IMR-90 (cell line): Measurements from ENCODE around the gene OSM. TPM values are rescaled to one million over a fixed set of nuclear protein-coding genes. Genes with fewer than 3 reads are reported as not detected.

Experiments used
- ATAC-seq: fragments of 200-7000 bp; cut with Tn5 transposase; 2 replicates; pipeline ENCODE4 v1.9.1; 2020; ENCODE audit warnings: low read depth, mild to moderate bottlenecking, moderate library complexity
- BruUV-seq: library from RNA; stranded (reverse); fragments of 400-500 nt; replicated peaks from 2 replicates; lab custom pipeline; 2021; lab: Mats Ljungman, UMichigan
- CTCF ChIA-PET: fragments of 300-600 bp; formaldehyde crosslinking; extraction: SDS; loops from one replicate; lab custom pipeline; 2021; ENCODE audit warnings: antibody characterized with exemption; lab: Yijun Ruan, JAX
- POLR2A ChIA-PET: fragments of 300-600 bp; sonication (Branson Sonifier 250); formaldehyde crosslinking; loops from one replicate; lab custom pipeline; 2022; ENCODE audit warnings: antibody characterized with exemption; ENCODE audit not compliant: unreplicated experiment; lab: Charles Lee
- DNase-seq: peaks from one replicate; pipeline ENCODE4 v3.0.0; 2013
- H2AFZ ChIP-seq: replicated peaks from 2 replicates; pipeline ENCODE3; 2013; ENCODE audit warnings: low read length, mild to moderate bottlenecking; ENCODE audit not compliant: poor library complexity
- H2AK5ac ChIP-seq: 2 replicates; pipeline ENCODE4 v1.6.1; 2013; ENCODE audit warnings: low read depth, low read length, inconsistent platforms
- H2AK9ac ChIP-seq: replicated peaks from 2 replicates; pipeline ENCODE3; 2013; ENCODE audit warnings: mild to moderate bottlenecking, low read depth, low read length, moderate library complexity; ENCODE audit not compliant: poor library complexity
- H2BK120ac ChIP-seq: 2 replicates; pipeline ENCODE4 v1.6.1; 2013; ENCODE audit warnings: low read depth, low read length, inconsistent platforms
- H2BK15ac ChIP-seq: 3 replicates; pipeline ENCODE4 v1.6.1; 2013; ENCODE audit warnings: low read depth, low read length, inconsistent platforms
- H2BK20ac ChIP-seq: 2 replicates; pipeline ENCODE4 v1.6.1; 2013; ENCODE audit warnings: low read depth, mild to moderate bottlenecking, inconsistent platforms, low read length, moderate library complexity
- H2BK5ac ChIP-seq: 2 replicates; pipeline ENCODE4 v1.6.1; 2013; ENCODE audit warnings: mild to moderate bottlenecking, low read depth, low read length, inconsistent platforms; ENCODE audit not compliant: poor library complexity, severe bottlenecking
- H3K14ac ChIP-seq: replicated peaks from 2 replicates; pipeline ENCODE4 v1.6.1; 2013; ENCODE audit warnings: low read depth, low read length, inconsistent platforms
- H3K18ac ChIP-seq: 2 replicates; pipeline ENCODE4 v1.6.1; 2013; ENCODE audit warnings: low read depth, low read length, control low read depth
- H3K23ac ChIP-seq: 2 replicates; pipeline ENCODE4 v1.6.1; 2013; ENCODE audit warnings: low read depth, low read length, inconsistent platforms
- H3K27ac ChIP-seq: 2 replicates; pipeline ENCODE4 v1.5.1; 2013; ENCODE audit warnings: mild to moderate bottlenecking, control low read depth, low read length; ENCODE audit not compliant: insufficient read depth
- H3K27me3 ChIP-seq: 2 replicates; pipeline ENCODE4 v1.6.1; 2013; ENCODE audit warnings: low read length; ENCODE audit not compliant: control insufficient read depth, insufficient read depth
- H3K36me3 ChIP-seq: 2 replicates; pipeline ENCODE4 v1.6.1; 2013; ENCODE audit warnings: low read length, mixed read lengths; ENCODE audit not compliant: control insufficient read depth, insufficient read depth
- H3K4ac ChIP-seq: 2 replicates; pipeline ENCODE4 v1.6.1; 2013; ENCODE audit warnings: low read depth, low read length, inconsistent platforms
- H3K4me1 ChIP-seq: 2 replicates; pipeline ENCODE4 v1.6.1; 2013; ENCODE audit warnings: low read length, mixed read lengths; ENCODE audit not compliant: control insufficient read depth, insufficient read depth
- H3K4me2 ChIP-seq: 2 replicates; pipeline ENCODE4 v1.6.1; 2013; ENCODE audit warnings: low read depth, mild to moderate bottlenecking, control low read depth, low read length, moderate library complexity
- H3K4me3 ChIP-seq: 2 replicates; pipeline ENCODE4 v1.5.1; 2013; ENCODE audit warnings: low read depth, mild to moderate bottlenecking, control low read depth, low read length, moderate library complexity; ENCODE audit not compliant: insufficient read depth
- H3K56ac ChIP-seq: 2 replicates; pipeline ENCODE4 v1.6.1; 2013; ENCODE audit warnings: low read length, inconsistent platforms; ENCODE audit not compliant: insufficient read depth; ENCODE audit errors: extremely low read depth
- H3K79me1 ChIP-seq, 2 experiments: 2 replicates each; pipeline ENCODE4 v1.6.1; 2013; ENCODE audit warnings: low read length in 2 of 2, inconsistent platforms in 1 of 2, low read depth in 1 of 2
- H3K9ac ChIP-seq: 2 replicates; pipeline ENCODE4 v1.6.1; 2013; ENCODE audit warnings: low read depth, low read length, control low read depth
- H3K9me1 ChIP-seq: 2 replicates; pipeline ENCODE4 v1.6.1; 2013; ENCODE audit warnings: low read length, inconsistent platforms; ENCODE audit not compliant: insufficient read depth
- H3K9me3 ChIP-seq: 2 replicates; pipeline ENCODE4 v1.6.1; 2013; ENCODE audit warnings: low read length; ENCODE audit not compliant: control insufficient read depth, insufficient read depth
- H4K20me1 ChIP-seq: 2 replicates; pipeline ENCODE4 v1.6.1; 2013; ENCODE audit warnings: low read length, inconsistent platforms; ENCODE audit not compliant: insufficient read depth
- H4K5ac ChIP-seq: 2 replicates; pipeline ENCODE4 v1.6.1; 2013; ENCODE audit warnings: mild to moderate bottlenecking, low read depth, low read length, control low read depth
- H4K8ac ChIP-seq, 2 experiments: 2 replicates each; pipeline ENCODE4 v1.6.1; 2013; ENCODE audit warnings: low read depth in 2 of 2, low read length in 2 of 2, control low read depth in 1 of 2, inconsistent platforms in 1 of 2
- H4K91ac ChIP-seq: 2 replicates; pipeline ENCODE4 v1.6.1; 2013; ENCODE audit warnings: low read depth, low read length, inconsistent platforms; ENCODE audit not compliant: insufficient read depth
- CEBPB ChIP-seq: IDR thresholded peaks from 2 replicates; pipeline ENCODE4 v1.6.1; 2012; ENCODE audit warnings: low read depth, low read length, improper control_type of control experiment
- CHD1 ChIP-seq: IDR thresholded peaks from 2 replicates; pipeline ENCODE4 v1.6.1; 2012; ENCODE audit warnings: low read depth, low read length, improper control_type of control experiment
- MAFK ChIP-seq: IDR thresholded peaks from 2 replicates; pipeline ENCODE4 v1.6.1; 2012; ENCODE audit warnings: low read depth, low read length, improper control_type of control experiment
- MAZ ChIP-seq: IDR thresholded peaks from 2 replicates; pipeline ENCODE4 v1.6.1; 2012; ENCODE audit warnings: low read depth, mild to moderate bottlenecking, low read length, improper control_type of control experiment, moderate library complexity, borderline replicate concordance
- MXI1 ChIP-seq: IDR thresholded peaks from 2 replicates; pipeline ENCODE4 v1.6.1; 2012; ENCODE audit warnings: low read depth, mild to moderate bottlenecking, low read length, moderate library complexity, borderline replicate concordance
- NFE2L2 ChIP-seq: fragments of 150-350 bp; IDR thresholded peaks from 2 replicates; pipeline ENCODE4 v1.6.1; 2016; ENCODE audit warnings: low read depth, mild to moderate bottlenecking, low read length
- RAD21 ChIP-seq: IDR thresholded peaks from 2 replicates; pipeline ENCODE4 v1.6.1; 2012; ENCODE audit warnings: low read length, improper control_type of control experiment
- WGBS, 2 experiments: methylation state at CpG; one replicate each; pipeline versions ENCODE4 v1.1.5 to v1.1.7; 2013; ENCODE audit warnings: missing lambda C conversion rate in 2 of 2; ENCODE audit not compliant: insufficient read length in 1 of 2; ENCODE audit errors: extremely low coverage in 2 of 2; 5-methylcytosine and 5-hydroxymethylcytosine counted together
- dilution Hi-C: fragments of 300-500 bp; cut with HindIII; formaldehyde crosslinking; loops from one replicate; pipeline ENCODE4 v1.14.3; 2018; ENCODE audit warnings: low sequenced_read_pairs; ENCODE audit not compliant: unreplicated experiment
- in situ Hi-C: fragments of 300-500 bp; cut with MboI; formaldehyde crosslinking; loops from 3 replicates; pipeline ENCODE4 v1.14.3; 2019; ENCODE audit warnings: low sequenced_read_pairs, inconsistent platforms, mixed read lengths
- intact Hi-C: fragments of 100-400 bp; cut with micrococcal nuclease; formaldehyde crosslinking; loops from 2 replicates; pipeline ENCODE4 v1.10.0; 2022
- polyA plus RNA-seq, 3 experiments: library from polyadenylated mRNA; depleted of rRNA; stranded (reverse); fragments of >200 nt; gene quantifications; 2 replicates each; pipeline ENCODE4 v1.2.3, GENCODE V29; 2012; ENCODE audit warnings: low replicate concordance in 1 of 3
- total RNA-seq: library from RNA; depleted of rRNA; stranded (reverse); fragments of >200 nt; gene quantifications from 2 replicates; pipeline ENCODE4 v1.2.3, GENCODE V29; 2012
- TF ChIP-seq, protein P1 (sequence below): fragments of 150-350 bp; IDR thresholded peaks from 2 replicates; pipeline ENCODE4 v1.6.1; 2017; ENCODE audit warnings: mild to moderate bottlenecking, antibody characterized with exemption, low read length, low read depth

OSM gene
- total and polyA plus RNA-seq, 2 of the 4 experiments (the other 2 are of a cell fraction): not detected

DNA sequence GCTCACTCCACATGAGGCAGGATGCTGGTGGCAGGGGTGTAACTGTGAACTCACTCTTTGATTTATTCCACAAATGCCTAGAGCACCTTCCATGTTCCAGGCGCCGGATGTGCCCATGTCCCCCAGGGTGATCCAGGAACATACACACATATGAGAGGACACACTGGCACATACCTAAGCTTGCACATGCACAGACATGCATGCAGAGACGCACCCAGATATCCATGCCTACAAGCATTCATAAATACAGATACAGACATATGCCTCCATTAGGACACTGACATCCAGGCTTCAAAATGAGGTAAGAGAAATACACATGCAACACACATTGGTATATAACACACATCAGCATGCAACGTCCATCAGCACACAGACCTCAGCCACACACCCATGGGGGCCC lies 4.5 kb downstream of the OSM start (continued):
- TF ChIP-seq MAZ (no peak), MXI1 (no peak), MAFK (no peak), CHD1 (no peak), RAD21 (no peak)
- TF ChIP-seq, protein P1, sequence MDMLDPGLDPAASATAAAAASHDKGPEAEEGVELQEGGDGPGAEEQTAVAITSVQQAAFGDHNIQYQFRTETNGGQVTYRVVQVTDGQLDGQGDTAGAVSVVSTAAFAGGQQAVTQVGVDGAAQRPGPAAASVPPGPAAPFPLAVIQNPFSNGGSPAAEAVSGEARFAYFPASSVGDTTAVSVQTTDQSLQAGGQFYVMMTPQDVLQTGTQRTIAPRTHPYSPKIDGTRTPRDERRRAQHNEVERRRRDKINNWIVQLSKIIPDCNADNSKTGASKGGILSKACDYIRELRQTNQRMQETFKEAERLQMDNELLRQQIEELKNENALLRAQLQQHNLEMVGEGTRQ: no peak

- Histone ChIP-seq H3K4me3 (no peak overlapping the region), H2AFZ (peak overlapping the region; percentile 33), H4K5ac (no peak overlapping the region), H3K18ac (no peak overlapping the region), H3K79me1 (no peaks in the 10 kb centered on the region), H2BK5ac (no peak overlapping the region), H3K27me3 (no peaks in the 10 kb centered on the region; the same call in 1 of the 2 replicates), H3K56ac (no peak overlapping the region), H3K9me3 (no peaks in the 10 kb centered on the region), H2AK5ac (no peak overlapping the region), H3K4me1 (peaks cover 6% of the 10 kb centered on the region; the same call in 1 of the 2 replicates), H3K4ac (no peak overlapping the region), H3K9ac (no peak overlapping the region), H3K14ac (no peak overlapping the region), H3K36me3 (no peaks in the 10 kb centered on the region), H3K27ac (no peak overlapping the region), H3K9me1 (no peaks in the 10 kb centered on the region; the same call in 1 of the 2 replicates), H2BK120ac (no peak overlapping the region), H3K23ac (no peak overlapping the region), H2BK15ac (no peak overlapping the region), H4K8ac (no peak overlapping the region), H3K4me2 (no peak overlapping the region), H4K91ac (no peak overlapping the region), H2BK20ac (no peak overlapping the region), H4K20me1 (no peaks in the 10 kb centered on the region), H2AK9ac (no peak overlapping the region)
- no peak for ATAC-seq
- TF ChIP-seq NFE2L2: no peak
- TF ChIP-seq CEBPB: peak; percentile 30; the same call in 1 of the 2 replicates
- WGBS, 2 experiments: 100% methylated on average over 2 of the region's 8 CpGs; no CpG with 5 or more reads in 1 of the 2 experiments
- POLR2A ChIA-PET: no interaction called here
- CTCF ChIA-PET: interaction anchor here (1.2 kb wide), 1 partner anchor 79 kb away, joined by 3 read pairs; no protein-coding TSS in a partner anchor
- in situ Hi-C loops (loop anchor here (5.0 kb wide), 1 partner anchor 154 kb away; no protein-coding TSS in a partner anchor), intact Hi-C loops (no loop called here), dilution Hi-C loops (no loop called here)
- no TSS peak for BruUV-seq
- no peak for DNase-seq
Observed at GRCh38 chr22:30261134-30261533, 5.5 kb downstream of the OSM start.
